HG02943 (cell line): Measurements from ENCODE around the gene TRRAP.

Experiments
- ATAC-seq: cut with Tn5 transposase; IDR thresholded peaks from one replicate; pipeline ENCODE4 v1.9.1; 2021; ENCODE audit warnings: mild to moderate bottlenecking, low read depth, moderate library complexity; ENCODE audit not compliant: unreplicated experiment

TRRAP gene

GRCh38 chr7:99002148-99002826 is 124.0 kb downstream of the TRRAP start:
- ATAC-seq, result no peak

- no peak for ATAC-seq
Observed at GRCh38 chr7:99002827-99003212, 124.5 kb downstream of the TRRAP start.

- no peak for ATAC-seq
Observed at GRCh38 chr7:99003419-99003818, 125.1 kb downstream of the TRRAP start.

- ATAC-seq, result no peak
Observed at GRCh38 chr7:99004216-99004615, 125.9 kb downstream of the TRRAP start.

GRCh38 chr7:99004781-99005500 is 126.6 kb downstream of the TRRAP start:
- no peak for ATAC-seq

GRCh38 chr7:99005776-99006175 is 127.4 kb downstream of the TRRAP start:
- ATAC-seq, result no peak

GRCh38 chr7:99006739-99007424 is 128.6 kb downstream of the TRRAP start:
- ATAC-seq, result no peak

- ATAC-seq, result no peak
Observed at GRCh38 chr7:99008181-99008631, 129.9 kb downstream of the TRRAP start.

- no peak for ATAC-seq
Observed at GRCh38 chr7:99008921-99009530, 130.7 kb downstream of the TRRAP start.

GRCh38 chr7:99010281-99010680 is 131.9 kb downstream of the TRRAP start:
- no peak for ATAC-seq

GRCh38 chr7:99011341-99011705 is 133.0 kb downstream of the TRRAP start:
- no peak for ATAC-seq

- no peak for ATAC-seq
Observed at GRCh38 chr7:99011706-99012404, 133.5 kb downstream of the TRRAP start.

GRCh38 chr7:99012722-99013121 is 134.4 kb downstream of the TRRAP start:
- no peak for ATAC-seq

GRCh38 chr7:99013266-99014112 is 135.2 kb downstream of the TRRAP start:
- no peak for ATAC-seq

- ATAC-seq, result no peak
Observed at GRCh38 chr7:99014113-99014985, 136.0 kb downstream of the TRRAP start.

- no peak for ATAC-seq
Observed at GRCh38 chr7:99016196-99016595, 137.9 kb downstream of the TRRAP start.

- no peak for ATAC-seq
Observed at GRCh38 chr7:99019523-99020412, 141.4 kb downstream of the TRRAP start.

- ATAC-seq, result no peak
Observed at GRCh38 chr7:99020413-99020715, 142.0 kb downstream of the TRRAP start.
